Measurements from ENCODE around the gene GMPPA.

GMPPA gene

DNA sequence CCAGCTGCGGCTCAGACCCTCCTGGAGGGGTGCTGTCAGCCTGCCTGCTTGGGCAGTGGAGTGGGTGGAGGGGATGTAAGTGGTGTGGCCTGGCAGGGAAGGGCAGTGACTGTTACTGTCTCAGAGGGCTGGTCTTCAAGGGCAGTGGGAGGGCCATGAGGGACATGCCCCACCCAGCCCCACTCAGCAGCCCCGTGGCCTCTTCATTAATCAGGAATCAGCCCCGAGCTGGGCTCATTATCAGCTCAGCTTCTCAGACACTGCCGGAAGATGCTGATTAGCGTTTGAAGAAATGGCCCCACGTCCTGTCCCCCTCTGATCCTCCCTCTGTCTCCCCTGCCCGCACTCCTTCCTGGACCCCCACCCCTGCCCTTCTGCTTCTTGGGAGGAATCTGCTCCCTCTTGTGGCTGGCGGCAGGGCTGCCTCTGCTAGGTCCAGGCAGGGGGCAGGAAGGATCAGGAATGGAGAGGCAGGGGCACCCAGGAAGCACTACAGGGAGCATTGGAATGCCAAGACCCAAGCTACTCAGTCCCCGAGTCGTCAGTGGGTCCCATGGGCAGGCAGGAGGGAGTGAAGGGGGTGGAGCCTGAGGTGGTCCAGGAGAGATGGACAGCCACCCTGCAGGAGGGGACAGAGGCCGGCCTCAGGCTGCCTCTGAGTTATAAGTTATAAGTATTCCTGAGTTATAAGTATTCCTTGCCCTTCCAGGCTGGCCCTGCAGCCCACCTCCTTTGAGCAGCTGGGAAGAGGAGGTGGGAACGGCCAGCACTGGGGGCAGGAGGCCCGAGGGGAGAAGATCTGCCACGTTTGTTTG, 22.6 kb downstream of the GMPPA start:
- no peak for DNase-seq (ENCODE audit: low spot score)

- DNase-seq (ENCODE audit: low spot score) = no peak
Measured at GRCh38 chr2:219522111-219523030, 23.7 kb downstream of the GMPPA start.

- DNase-seq (ENCODE audit: low spot score) = no peak
Measured at GRCh38 chr2:219523031-219523671, 24.5 kb downstream of the GMPPA start.

- no peak for DNase-seq (ENCODE audit: low spot score)
Measured at GRCh38 chr2:219524817-219525216, 26.1 kb downstream of the GMPPA start.

GRCh38 chr2:219525533-219526232, 27.0 kb downstream of the GMPPA start:
- DNase-seq (ENCODE audit: low spot score) = no peak

DNA sequence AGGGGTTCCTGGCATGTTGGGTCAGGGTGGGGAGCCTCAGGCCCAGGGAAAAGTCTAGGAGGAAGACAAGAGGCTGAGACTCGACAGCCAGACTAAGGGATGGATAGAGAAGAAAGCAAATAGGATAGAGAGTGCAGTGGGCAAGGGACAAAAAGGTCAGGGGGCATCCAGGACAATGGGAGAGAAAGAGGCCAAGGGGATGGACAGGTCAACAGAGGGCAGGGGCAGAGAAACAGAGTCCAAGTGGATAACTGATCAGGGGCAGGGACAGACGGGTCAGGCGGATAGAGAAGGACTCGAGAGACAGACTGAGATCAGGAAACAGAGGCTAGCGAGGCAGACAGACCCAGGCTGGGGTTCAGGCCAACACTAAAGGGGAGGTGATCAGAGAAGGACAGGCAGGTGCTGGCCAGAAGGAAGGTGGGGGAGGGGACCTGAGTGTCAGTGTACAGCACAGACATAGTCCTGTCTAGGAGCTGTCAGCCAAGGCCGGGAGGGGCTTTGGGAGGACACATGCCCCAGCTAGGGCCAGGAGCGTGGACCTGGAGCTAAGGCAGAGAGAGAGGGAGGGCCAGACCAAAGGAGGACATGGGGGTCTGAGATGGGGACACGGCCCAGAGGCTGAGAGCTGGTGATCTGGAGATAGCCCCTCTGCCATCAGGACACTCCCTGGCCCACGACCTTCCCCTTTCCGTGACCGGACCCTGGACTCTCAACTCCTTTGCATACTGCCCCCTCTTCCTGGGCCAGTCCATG, 27.8 kb downstream of the GMPPA start:
- DNase-seq (ENCODE audit: low spot score) = no peak

DNA sequence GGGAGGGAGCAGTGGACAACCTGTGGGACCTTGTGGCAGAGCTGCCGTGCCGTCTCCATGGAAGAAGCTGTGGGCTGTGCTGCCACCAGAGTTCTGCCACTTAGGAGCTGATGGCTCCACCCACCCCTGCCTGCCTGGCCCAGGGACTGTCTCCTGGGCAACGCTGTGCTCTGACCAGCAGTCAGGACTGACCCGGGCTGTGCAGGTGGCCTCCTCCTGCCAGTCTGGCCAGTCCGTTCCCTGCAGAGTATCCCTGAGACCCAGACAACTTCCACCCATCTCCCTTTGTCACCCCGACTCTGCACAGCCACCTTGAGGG, 28.3 kb downstream of the GMPPA start:
- no peak for DNase-seq (ENCODE audit: low spot score)

DNA sequence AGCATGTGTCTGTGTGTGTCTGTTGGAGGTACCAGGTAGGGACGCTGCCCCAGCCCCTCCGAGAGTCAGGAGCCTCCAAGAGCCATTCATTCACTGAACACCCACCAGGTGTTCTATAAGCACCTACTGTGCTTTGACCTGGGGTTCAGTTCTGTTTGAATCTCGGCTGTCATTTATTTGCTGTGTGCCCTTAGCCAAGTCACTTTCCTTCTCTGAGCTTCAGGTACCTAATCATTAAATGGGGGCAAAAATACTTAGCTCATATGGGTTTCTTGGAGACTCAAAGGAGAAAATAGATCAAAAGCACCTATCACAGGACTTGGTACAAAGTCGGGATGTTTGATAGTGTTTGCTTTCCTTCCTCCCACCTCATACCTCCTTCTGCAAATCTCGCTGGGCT, 28.8 kb downstream of the GMPPA start:
- no peak for DNase-seq (ENCODE audit: low spot score)

GRCh38 chr2:219530048-219530963, 31.6 kb downstream of the GMPPA start:
- peak; percentile 83 for DNase-seq (ENCODE audit: low spot score)

DNA sequence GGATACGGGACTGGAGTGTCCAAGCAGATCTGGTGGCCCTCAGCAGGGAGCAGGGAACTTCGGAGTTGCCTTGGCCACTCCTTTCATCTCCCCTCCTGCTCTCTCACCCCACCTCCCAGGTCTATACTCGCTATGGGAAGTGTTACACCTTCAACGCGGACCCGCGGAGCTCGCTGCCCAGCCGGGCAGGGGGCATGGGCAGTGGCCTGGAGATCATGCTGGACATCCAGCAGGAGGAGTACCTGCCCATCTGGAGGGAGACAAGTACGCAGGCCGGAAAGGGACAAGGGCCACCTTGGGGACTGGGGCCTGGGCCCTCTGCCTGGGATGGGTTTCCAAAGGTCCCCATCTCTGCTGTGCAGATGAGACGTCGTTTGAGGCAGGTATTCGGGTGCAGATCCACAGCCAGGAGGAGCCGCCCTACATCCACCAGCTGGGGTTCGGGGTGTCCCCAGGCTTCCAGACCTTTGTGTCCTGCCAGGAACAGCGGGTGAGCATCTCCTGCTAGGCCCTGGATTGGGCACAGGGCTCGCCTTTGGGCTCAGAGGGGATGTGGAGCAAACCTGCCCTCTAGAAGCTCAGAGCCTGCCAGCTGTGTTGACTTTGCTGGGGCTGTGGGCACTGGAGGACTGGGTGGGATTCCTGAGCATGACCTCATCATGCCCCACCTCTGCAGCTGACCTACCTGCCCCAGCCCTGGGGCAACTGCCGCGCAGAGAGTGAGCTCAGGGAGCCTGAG, 33.1 kb downstream of the GMPPA start:
- DNase-seq (ENCODE audit: low spot score) = no peak

- no peak for DNase-seq (ENCODE audit: low spot score)
Measured at GRCh38 chr2:219532378-219532649, 33.6 kb downstream of the GMPPA start.

GRCh38 chr2:219533930-219534661, 35.4 kb downstream of the GMPPA start:
- DNase-seq (ENCODE audit: low spot score) = no peak

DNA sequence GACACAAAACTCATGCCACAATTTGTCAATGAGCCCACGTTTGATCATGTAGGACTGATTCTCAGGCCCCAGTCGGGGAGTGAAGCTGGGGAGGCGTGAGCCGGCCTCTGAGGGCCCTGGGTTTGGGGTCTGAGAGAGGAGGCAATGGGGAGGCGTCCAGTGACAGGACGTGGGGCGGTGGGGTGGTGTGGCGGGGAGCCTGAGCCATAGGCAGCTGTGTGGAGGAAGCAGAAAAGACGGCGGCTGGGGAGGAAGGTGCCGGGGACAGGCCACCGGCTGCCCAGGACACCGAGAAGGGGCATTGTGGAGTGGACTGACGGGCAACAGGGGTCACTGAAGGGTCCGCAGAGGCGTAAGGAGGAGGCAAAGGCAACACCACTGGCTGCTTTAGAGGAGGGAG, 37.7 kb downstream of the GMPPA start:
- no peak for DNase-seq (ENCODE audit: low spot score)

DNA sequence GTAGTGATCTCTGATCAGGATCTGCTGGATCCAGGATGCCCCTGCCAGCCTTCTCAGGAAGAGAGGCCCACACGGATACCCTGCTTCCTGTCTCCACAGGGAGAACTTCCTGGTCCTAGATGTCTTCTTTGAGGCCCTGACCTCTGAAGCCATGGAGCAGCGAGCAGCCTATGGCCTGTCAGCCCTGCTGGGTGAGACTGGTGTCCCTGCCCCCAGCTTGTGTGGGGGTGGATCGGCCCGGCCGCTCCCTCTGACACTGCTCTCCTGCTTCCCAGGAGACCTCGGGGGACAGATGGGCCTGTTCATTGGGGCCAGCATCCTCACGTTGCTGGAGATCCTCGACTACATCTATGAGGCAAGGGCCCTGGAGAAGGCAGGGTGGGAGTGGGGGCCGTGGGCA, 38.3 kb downstream of the GMPPA start:
- DNase-seq (ENCODE audit: low spot score) = no peak

GRCh38 chr2:219537657-219538488, 39.2 kb downstream of the GMPPA start:
- DNase-seq (ENCODE audit: low spot score) = no peak

GRCh38 chr2:219538504-219538951, 39.8 kb downstream of the GMPPA start:
- DNase-seq (ENCODE audit: low spot score) = no peak

GRCh38 chr2:219538956-219539788, 40.5 kb downstream of the GMPPA start:
- no peak for DNase-seq (ENCODE audit: low spot score)

Data from hematopoietic multipotent progenitor cell treated with erythropoietin and hydrocortisone succinate and interleukin-3 and kit ligand, for 17 days (in vitro differentiated cells).